Panc1 (cell line): ENCODE results near the gene RMI1.

Experiments used
- POLR2AphosphoS5 ChIP-seq: IDR thresholded peaks from 2 replicates; pipeline ENCODE4 v1.6.1; 2012; ENCODE audit warnings: mild to moderate bottlenecking, low read depth, low read length, moderate library complexity
- SIN3A ChIP-seq: IDR thresholded peaks from 2 replicates; pipeline ENCODE4 v1.6.1; 2012; ENCODE audit warnings: low read depth, mild to moderate bottlenecking, low read length, moderate library complexity, borderline replicate concordance; ENCODE audit not compliant: insufficient read depth
- TCF7L2 ChIP-seq: IDR thresholded peaks from 2 replicates; pipeline ENCODE4 v1.6.1; 2011; ENCODE audit warnings: mild to moderate bottlenecking, low read depth, low read length, inconsistent platforms
- TF ChIP-seq, protein P1 (sequence below): fragments of 450-650 bp; IDR thresholded peaks from 2 replicates; pipeline ENCODE4 v1.5.1; 2017; ENCODE audit warnings: mild to moderate bottlenecking
- TF ChIP-seq, protein P2 (sequence below), 2 experiments: IDR thresholded peaks; 2 replicates each; pipeline ENCODE4 v1.6.1; 2011 to 2012; ENCODE audit warnings: low read depth in 2 of 2, control low read depth in 1 of 2, low read length in 1 of 2, mild to moderate bottlenecking in 1 of 2, moderate library complexity in 1 of 2; ENCODE audit not compliant: insufficient read depth in 1 of 2

DNA sequence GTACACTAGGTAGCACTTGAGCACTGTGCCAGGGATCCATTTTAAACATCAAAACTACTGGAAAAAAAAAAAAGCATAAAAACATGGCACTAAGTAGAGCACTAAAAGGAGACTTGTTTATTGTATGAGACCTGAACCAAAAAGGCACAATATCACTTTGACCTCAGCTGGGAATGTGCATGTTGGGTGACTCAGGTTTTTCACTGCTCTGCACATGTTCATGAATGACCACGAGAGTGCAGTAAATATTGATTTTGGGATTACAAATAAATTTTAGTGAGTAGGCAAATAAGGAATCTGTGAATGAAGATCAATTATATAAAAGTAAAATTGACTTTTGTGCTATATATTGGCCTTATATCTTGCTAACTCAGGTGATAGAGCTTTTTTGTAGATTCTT lies 11.8 kb downstream of the RMI1 start:
- TF ChIP-seq TCF7L2 (no peak), SIN3A (no peak), POLR2AphosphoS5 (no peak)
- TF ChIP-seq, protein P1, sequence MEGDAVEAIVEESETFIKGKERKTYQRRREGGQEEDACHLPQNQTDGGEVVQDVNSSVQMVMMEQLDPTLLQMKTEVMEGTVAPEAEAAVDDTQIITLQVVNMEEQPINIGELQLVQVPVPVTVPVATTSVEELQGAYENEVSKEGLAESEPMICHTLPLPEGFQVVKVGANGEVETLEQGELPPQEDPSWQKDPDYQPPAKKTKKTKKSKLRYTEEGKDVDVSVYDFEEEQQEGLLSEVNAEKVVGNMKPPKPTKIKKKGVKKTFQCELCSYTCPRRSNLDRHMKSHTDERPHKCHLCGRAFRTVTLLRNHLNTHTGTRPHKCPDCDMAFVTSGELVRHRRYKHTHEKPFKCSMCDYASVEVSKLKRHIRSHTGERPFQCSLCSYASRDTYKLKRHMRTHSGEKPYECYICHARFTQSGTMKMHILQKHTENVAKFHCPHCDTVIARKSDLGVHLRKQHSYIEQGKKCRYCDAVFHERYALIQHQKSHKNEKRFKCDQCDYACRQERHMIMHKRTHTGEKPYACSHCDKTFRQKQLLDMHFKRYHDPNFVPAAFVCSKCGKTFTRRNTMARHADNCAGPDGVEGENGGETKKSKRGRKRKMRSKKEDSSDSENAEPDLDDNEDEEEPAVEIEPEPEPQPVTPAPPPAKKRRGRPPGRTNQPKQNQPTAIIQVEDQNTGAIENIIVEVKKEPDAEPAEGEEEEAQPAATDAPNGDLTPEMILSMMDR: no peak
- TF ChIP-seq, protein P2, sequence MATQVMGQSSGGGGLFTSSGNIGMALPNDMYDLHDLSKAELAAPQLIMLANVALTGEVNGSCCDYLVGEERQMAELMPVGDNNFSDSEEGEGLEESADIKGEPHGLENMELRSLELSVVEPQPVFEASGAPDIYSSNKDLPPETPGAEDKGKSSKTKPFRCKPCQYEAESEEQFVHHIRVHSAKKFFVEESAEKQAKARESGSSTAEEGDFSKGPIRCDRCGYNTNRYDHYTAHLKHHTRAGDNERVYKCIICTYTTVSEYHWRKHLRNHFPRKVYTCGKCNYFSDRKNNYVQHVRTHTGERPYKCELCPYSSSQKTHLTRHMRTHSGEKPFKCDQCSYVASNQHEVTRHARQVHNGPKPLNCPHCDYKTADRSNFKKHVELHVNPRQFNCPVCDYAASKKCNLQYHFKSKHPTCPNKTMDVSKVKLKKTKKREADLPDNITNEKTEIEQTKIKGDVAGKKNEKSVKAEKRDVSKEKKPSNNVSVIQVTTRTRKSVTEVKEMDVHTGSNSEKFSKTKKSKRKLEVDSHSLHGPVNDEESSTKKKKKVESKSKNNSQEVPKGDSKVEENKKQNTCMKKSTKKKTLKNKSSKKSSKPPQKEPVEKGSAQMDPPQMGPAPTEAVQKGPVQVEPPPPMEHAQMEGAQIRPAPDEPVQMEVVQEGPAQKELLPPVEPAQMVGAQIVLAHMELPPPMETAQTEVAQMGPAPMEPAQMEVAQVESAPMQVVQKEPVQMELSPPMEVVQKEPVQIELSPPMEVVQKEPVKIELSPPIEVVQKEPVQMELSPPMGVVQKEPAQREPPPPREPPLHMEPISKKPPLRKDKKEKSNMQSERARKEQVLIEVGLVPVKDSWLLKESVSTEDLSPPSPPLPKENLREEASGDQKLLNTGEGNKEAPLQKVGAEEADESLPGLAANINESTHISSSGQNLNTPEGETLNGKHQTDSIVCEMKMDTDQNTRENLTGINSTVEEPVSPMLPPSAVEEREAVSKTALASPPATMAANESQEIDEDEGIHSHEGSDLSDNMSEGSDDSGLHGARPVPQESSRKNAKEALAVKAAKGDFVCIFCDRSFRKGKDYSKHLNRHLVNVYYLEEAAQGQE (IDR thresholded peaks at IDR 0.05; ENCODE audit: insufficient read depth in 1 of 2, low read depth in 2 of 2, low read length in 1 of 2): no peak
